GM21619 (cell line): Measurements from ENCODE around the gene CWC22.

Source experiments
- ATAC-seq: cut with Tn5 transposase; IDR thresholded peaks from one replicate; pipeline ENCODE4 v1.9.1; 2021; ENCODE audit not compliant: unreplicated experiment

Gene CWC22

DNA sequence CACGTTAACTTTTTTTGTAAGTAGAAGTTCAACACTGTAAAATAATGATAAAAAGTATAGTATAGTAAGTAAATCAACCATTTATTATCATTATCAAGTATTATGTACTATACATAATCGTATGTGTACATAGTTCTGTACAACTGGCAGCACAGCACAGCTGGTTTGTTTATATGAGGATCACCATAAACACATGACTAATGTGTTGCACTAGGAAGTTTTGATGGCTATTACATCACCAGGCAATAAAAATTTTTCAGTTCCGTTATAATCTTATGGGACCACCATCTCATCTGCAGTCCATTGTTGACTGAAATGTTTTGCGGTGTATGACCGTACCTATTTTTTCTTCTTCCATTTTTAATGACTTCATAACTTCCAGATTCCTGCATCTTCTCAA lies 106.4 kb downstream of the CWC22 start:
- no peak for ATAC-seq

DNA sequence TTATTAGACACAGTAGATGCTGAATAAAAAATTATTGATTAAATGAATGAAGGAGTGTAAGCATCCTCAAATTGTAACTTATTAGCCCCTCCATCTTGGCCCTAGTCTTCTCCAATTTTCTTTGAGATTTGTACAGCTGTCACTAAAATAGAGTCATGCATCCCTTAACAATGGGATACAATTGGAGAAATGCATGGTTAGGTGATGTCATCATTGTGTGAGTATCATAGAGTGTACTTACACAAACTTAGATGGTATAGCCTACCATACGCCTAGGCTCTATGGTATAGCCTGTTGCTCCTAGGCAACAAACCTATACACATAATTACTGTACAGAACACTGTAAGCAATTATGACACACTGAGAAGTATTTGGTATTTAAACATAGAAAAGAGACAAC lies 107.4 kb downstream of the CWC22 start:
- ATAC-seq, result no peak

DNA sequence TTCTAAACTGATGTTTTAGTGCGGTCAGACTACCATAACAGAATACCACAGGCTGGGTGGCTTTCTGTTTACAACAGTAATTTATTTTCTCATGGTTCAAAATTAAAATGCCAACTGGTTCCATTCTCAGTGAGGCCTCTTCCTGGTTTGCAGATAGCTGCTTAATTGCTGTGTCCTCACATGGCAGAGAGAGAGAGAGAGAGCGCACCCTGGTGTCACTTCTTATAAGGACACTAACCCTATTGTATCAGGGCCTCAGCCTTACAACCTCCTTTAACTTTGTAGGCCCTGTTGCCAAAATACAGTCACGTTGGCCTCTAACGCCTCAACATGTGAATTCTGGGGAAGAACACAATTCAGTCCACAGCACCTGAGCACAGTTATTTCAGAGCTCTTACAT lies 108.2 kb downstream of the CWC22 start:
- ATAC-seq, result peak; percentile 86
